Endothelial cell of umbilical vein (primary cell): ENCODE data around the gene CXXC4. TPM values are rescaled to one million over a fixed set of nuclear protein-coding genes. Genes with fewer than 3 reads are reported as not detected.

Experiments used
- BruUV-seq: library from RNA; stranded (reverse); fragments of 400-500 nt; replicated peaks from 2 replicates; lab custom pipeline; 2021; lab: Mats Ljungman, UMichigan
- CTCF ChIA-PET: fragments of 300-600, 350-600 bp; sonication (Branson Sonifier 250); formaldehyde crosslinking; loops from one replicate; lab custom pipeline; 2021; ENCODE audit warnings: antibody characterized with exemption, inconsistent platforms; lab: Charles Lee
- POLR2A ChIA-PET: fragments of 300-600, 350-600 bp; sonication (Branson Sonifier 250); formaldehyde crosslinking; loops from one replicate; lab custom pipeline; 2021; ENCODE audit warnings: antibody characterized with exemption, inconsistent platforms; lab: Charles Lee
- DNase-seq: peaks from one replicate; pipeline ENCODE4 v3.0.0-alpha.2; 2011; ENCODE audit warnings: low read depth, low spot score
- FAIRE-seq: peaks from 2 replicates; lab custom pipeline; 2011; peaks lifted over from hg19 to GRCh38; lab: Jason Lieb, UNC
- H2AFZ ChIP-seq: 2 replicates; pipeline ENCODE4 v1.6.0; 2012; ENCODE audit warnings: low read depth, low read length, control low read depth, inconsistent platforms
- H3K27ac ChIP-seq: 2 replicates; pipeline ENCODE4 v1.5.1; 2011; ENCODE audit warnings: low read depth, mild to moderate bottlenecking, control low read depth, low read length, moderate library complexity; ENCODE audit not compliant: insufficient read depth
- H3K27me3 ChIP-seq, 2 experiments: 2 replicates each; pipeline versions ENCODE4 v1.6.0 to v1.6.1; 2011; ENCODE audit warnings: low read length in 2 of 2, mixed read lengths in 1 of 2; ENCODE audit not compliant: control insufficient read depth in 2 of 2, insufficient read depth in 2 of 2
- H3K36me3 ChIP-seq, 2 experiments: 2 replicates in 1 of 2; 3 replicates in 1 of 2; pipeline ENCODE4 v1.5.1; 2011; ENCODE audit warnings: low read length in 2 of 2, mild to moderate bottlenecking in 1 of 2, moderate library complexity in 1 of 2; ENCODE audit not compliant: control insufficient read depth in 2 of 2, insufficient read depth in 2 of 2; ENCODE audit errors: extremely low read depth in 1 of 2
- H3K4me1 ChIP-seq: 3 replicates; pipeline ENCODE4 v1.5.1; 2011; ENCODE audit warnings: mild to moderate bottlenecking, low read length; ENCODE audit not compliant: control insufficient read depth, insufficient read depth; ENCODE audit errors: extremely low read depth
- H3K4me2 ChIP-seq: 2 replicates; pipeline ENCODE4 v1.6.1; 2011; ENCODE audit warnings: low read length, control low read depth, mixed read lengths; ENCODE audit not compliant: insufficient read depth
- H3K4me3 ChIP-seq, 3 experiments: fragments of 200-600 bp in 1 of 3; sonication (generic), shearing (Covaris generic) in 1 of 3; replicated peaks in 1 of 3; 2 replicates each; pipeline ENCODE4 v1.5.1; 2011 to 2016; ENCODE audit warnings: control low read depth in 3 of 3, low read length in 3 of 3, mild to moderate bottlenecking in 2 of 3, inconsistent platforms in 1 of 3, low read depth in 1 of 3, moderate library complexity in 1 of 3; ENCODE audit not compliant: insufficient read depth in 1 of 3
- H3K79me2 ChIP-seq: 2 replicates; pipeline ENCODE4 v1.6.0; 2012; ENCODE audit warnings: low read length, inconsistent platforms; ENCODE audit not compliant: control insufficient read depth, insufficient read depth
- H3K9ac ChIP-seq: replicated peaks from 2 replicates; pipeline ENCODE3; 2011; ENCODE audit warnings: low read length, control low read depth; ENCODE audit not compliant: insufficient read depth; ENCODE audit errors: extremely low read depth
- H3K9me1 ChIP-seq: replicated peaks from 3 replicates; pipeline ENCODE4 v1.6.0; 2011; ENCODE audit warnings: mild to moderate bottlenecking, low read length; ENCODE audit not compliant: control insufficient read depth, insufficient read depth; ENCODE audit errors: extremely low read depth
- H3K9me3 ChIP-seq: replicated peaks from 2 replicates; pipeline ENCODE4 v1.5.1; 2012; ENCODE audit warnings: low read length, inconsistent platforms; ENCODE audit not compliant: control insufficient read depth, insufficient read depth
- H4K20me1 ChIP-seq: replicated peaks from 2 replicates; pipeline ENCODE3; 2011; ENCODE audit warnings: mild to moderate bottlenecking, low read length; ENCODE audit not compliant: control insufficient read depth, insufficient read depth; ENCODE audit errors: extremely low read depth
- CTCF ChIP-seq, 2 donors: IDR thresholded peaks; 1 replicate in 1 of 2; 2 replicates in 1 of 2; pipeline ENCODE4 v1.5.1; 2011; ENCODE audit warnings: low read length in 2 of 2, mild to moderate bottlenecking in 2 of 2, moderate library complexity in 2 of 2, control low read depth in 1 of 2, inconsistent platforms in 1 of 2, low read depth in 1 of 2; ENCODE audit not compliant: insufficient read depth in 1 of 2; ENCODE audit errors: extremely low read depth in 1 of 2
- EZH2 ChIP-seq: IDR thresholded peaks from 2 replicates; pipeline ENCODE4 v1.6.1; 2012; ENCODE audit warnings: borderline replicate concordance, low read depth, mild to moderate bottlenecking, moderate library complexity, low read length, inconsistent platforms; ENCODE audit not compliant: severe bottlenecking
- FOS ChIP-seq: IDR thresholded peaks from 2 replicates; pipeline ENCODE4 v1.6.1; 2011; ENCODE audit warnings: mild to moderate bottlenecking, low read length, moderate library complexity, borderline replicate concordance; ENCODE audit not compliant: insufficient read depth
- GATA2 ChIP-seq: IDR thresholded peaks from 2 replicates; pipeline ENCODE4 v1.7.0; 2011; ENCODE audit warnings: low read depth, mild to moderate bottlenecking, moderate library complexity, mixed read lengths, low read length; ENCODE audit not compliant: insufficient read length, insufficient read depth
- JUN ChIP-seq: IDR thresholded peaks from 2 replicates; pipeline ENCODE4 v1.6.1; 2011; ENCODE audit warnings: borderline replicate concordance, low read depth; ENCODE audit not compliant: insufficient read length, insufficient read depth
- MAX ChIP-seq: IDR thresholded peaks from 2 replicates; pipeline ENCODE4 v1.6.1; 2011; ENCODE audit not compliant: insufficient read depth, insufficient read length
- MYC ChIP-seq: IDR thresholded peaks from one replicate; pipeline ENCODE4 v1.6.1; 2011; ENCODE audit warnings: mild to moderate bottlenecking, low read depth, low read length
- POLR2A ChIP-seq: IDR thresholded peaks from 2 replicates; pipeline ENCODE4 v1.6.1; 2012; ENCODE audit warnings: low read depth, mild to moderate bottlenecking, control low read depth, low read length
- POLR2AphosphoS5 ChIP-seq: IDR thresholded peaks from 2 replicates; pipeline ENCODE4 v1.6.1; 2012; ENCODE audit warnings: low read depth, mild to moderate bottlenecking, control low read depth, low read length, moderate library complexity; ENCODE audit not compliant: insufficient read depth
- dilution Hi-C: fragments of 300-500 bp; cut with MboI; formaldehyde crosslinking; loops from one replicate; pipeline ENCODE4 v1.15.0; 2019; ENCODE audit warnings: low sequenced_read_pairs; ENCODE audit not compliant: extremely low pct_ligation_motif_present
- intact Hi-C: fragments of 100-400 bp; cut with micrococcal nuclease; formaldehyde crosslinking; loops from one replicate; pipeline ENCODE4 v1.10.0; 2022
- polyA plus RNA-seq, 4 experiments: library from polyadenylated mRNA; depleted of rRNA in 3 of 4; stranded (reverse) in 3 of 4; unstranded in 1 of 4; fragments of >200 nt; gene quantifications; 2 replicates each; pipeline versions ENCODE4 v1.2.1 to v1.2.3, GENCODE V29; 2011 to 2012; ENCODE audit warnings: missing spikeins in 1 of 4
- total RNA-seq: library from RNA; stranded (reverse); gene quantifications from 2 replicates; pipeline ENCODE4 v1.2.3, GENCODE V29; 2021

CXXC4 gene
- total and polyA plus RNA-seq, 2 donors (not counting 3 experiments of a cell fraction or from before 2014, with no cell fraction given): not detected

- no peak overlapping the region for H3K4me2 ChIP-seq
- H3K36me3 ChIP-seq: no peaks in the 10 kb centered on the region
- POLR2A ChIA-PET: no interaction called here
- no peaks in the 10 kb centered on the region for H3K4me1 ChIP-seq
- dilution Hi-C loops (no loop called here), intact Hi-C loops (no loop called here)
- no TSS peak for BruUV-seq
- no peak for DNase-seq
- peaks cover 0 to 3% of the 10 kb centered on the region in 2 experiments for H3K27me3 ChIP-seq
- no peak for FAIRE-seq
- no peak overlapping the region for H3K4me3 ChIP-seq
- H2AFZ ChIP-seq: no peak overlapping the region
- H3K79me2 ChIP-seq: no peaks in the 10 kb centered on the region
- H3K9ac ChIP-seq: no peak overlapping the region
- CTCF ChIA-PET: no interaction called here
- no peaks in the 10 kb centered on the region for H4K20me1 ChIP-seq
- TF ChIP-seq MYC: no peak
- TF ChIP-seq POLR2AphosphoS5: no peak
- no peak for TF ChIP-seq POLR2A
- no peak for TF ChIP-seq GATA2
- no peak for TF ChIP-seq FOS
- no peak for TF ChIP-seq EZH2
- TF ChIP-seq JUN: no peak
- TF ChIP-seq MAX: no peak
- no peak for TF ChIP-seq CTCF (IDR thresholded peaks at IDR 0.05; ENCODE audit: extremely low read depth in 1 of 2, insufficient read depth in 1 of 2, low read depth in 1 of 2, low read length in 2 of 2)
- no peaks in the 10 kb centered on the region for H3K9me3 ChIP-seq
- H3K27ac ChIP-seq: no peak overlapping the region
- no peaks in the 10 kb centered on the region for H3K9me1 ChIP-seq
Measured at GRCh38 chr4:104502471-104502870, 7.8 kb upstream of the CXXC4 start.
